Measurements from ENCODE around the gene TMEM130.

DNA sequence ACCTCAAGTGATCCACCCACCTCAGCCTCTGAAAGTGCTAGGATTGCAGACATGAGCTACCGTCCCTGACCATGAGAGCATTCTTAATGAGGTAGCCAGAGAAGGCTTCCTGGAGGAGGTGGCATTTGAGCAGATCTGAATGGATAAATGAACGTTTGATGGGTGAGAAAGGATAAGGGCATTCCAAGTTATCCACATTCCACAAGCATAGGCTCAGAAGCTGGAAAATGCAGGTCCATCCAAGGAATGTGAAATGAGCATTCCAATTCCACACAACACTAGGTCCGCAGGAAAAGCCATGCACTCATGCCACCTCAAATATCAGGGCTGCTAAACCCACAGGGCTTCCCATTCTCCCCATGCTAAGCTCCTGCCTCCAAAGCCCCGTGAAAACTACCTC lies 17.0 kb downstream of the TMEM130 start:
- TF ChIP-seq, protein P1, sequence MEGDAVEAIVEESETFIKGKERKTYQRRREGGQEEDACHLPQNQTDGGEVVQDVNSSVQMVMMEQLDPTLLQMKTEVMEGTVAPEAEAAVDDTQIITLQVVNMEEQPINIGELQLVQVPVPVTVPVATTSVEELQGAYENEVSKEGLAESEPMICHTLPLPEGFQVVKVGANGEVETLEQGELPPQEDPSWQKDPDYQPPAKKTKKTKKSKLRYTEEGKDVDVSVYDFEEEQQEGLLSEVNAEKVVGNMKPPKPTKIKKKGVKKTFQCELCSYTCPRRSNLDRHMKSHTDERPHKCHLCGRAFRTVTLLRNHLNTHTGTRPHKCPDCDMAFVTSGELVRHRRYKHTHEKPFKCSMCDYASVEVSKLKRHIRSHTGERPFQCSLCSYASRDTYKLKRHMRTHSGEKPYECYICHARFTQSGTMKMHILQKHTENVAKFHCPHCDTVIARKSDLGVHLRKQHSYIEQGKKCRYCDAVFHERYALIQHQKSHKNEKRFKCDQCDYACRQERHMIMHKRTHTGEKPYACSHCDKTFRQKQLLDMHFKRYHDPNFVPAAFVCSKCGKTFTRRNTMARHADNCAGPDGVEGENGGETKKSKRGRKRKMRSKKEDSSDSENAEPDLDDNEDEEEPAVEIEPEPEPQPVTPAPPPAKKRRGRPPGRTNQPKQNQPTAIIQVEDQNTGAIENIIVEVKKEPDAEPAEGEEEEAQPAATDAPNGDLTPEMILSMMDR (IDR thresholded peaks at IDR 0.05): no peak
- TF ChIP-seq POLR2A (IDR thresholded peaks at IDR 0.05): no peak

Measured in prostate gland (tissue), 2 donors.